Natural killer cell (primary cell): ENCODE data around the gene FXYD6. TPM values are rescaled to one million over a fixed set of nuclear protein-coding genes. Genes with fewer than 3 reads are reported as not detected.

Source experiments
- total RNA-seq, 4 donors: library from RNA; stranded (reverse); fragments of 120-200 nt in 1 of 4; gene quantifications; one replicate each; pipeline versions ENCODE4 v1.2.3 to v1.2.4, GENCODE V29; 2013 to 2022

The FXYD6 gene
- total RNA-seq, 3 donors from 2014 or later (not counting 1 experiment from before 2014, with no cell fraction given), result 0.20 to 0.90 TPM; not detected in 1

Other genes starting within 250 kb of the FXYD6 start
- gene DSCAML1, start 79.4 kb downstream of the FXYD6 start, total RNA-seq, result under 1 TPM in 1 of 3 donors, not detected in 2; 0.66 TPM
- gene FXYD2, start 51.9 kb downstream of the FXYD6 start, total RNA-seq, result under 1 TPM in 2 of 3 donors, not detected in 1; 0.75 to 0.78 TPM
- gene TMPRSS13, start 52.7 kb upstream of the FXYD6 start, total RNA-seq, result 1 to 10 TPM; 1.6 to 1.8 (median 1.8) TPM
- gene IL10RA, start 109.7 kb upstream of the FXYD6 start, total RNA-seq, result 100 to 1,000 TPM; 263 to 286 (median 268) TPM
- not detected for gene TMPRSS4, start 200.4 kb upstream of the FXYD6 start, total RNA-seq
- under 1 TPM; 0.30 to 0.68 (median 0.33) TPM for gene SMIM35, start 210.3 kb upstream of the FXYD6 start, total RNA-seq